Muscle layer of colon (tissue), 2 donors: ENCODE measurements around the gene FAF1.
A peak's percentile ranks its signal among the peaks of the same experiment; 100 is the strongest.
"Not testable (repeated sequence)": the region's sequence is repeated elsewhere in the genome, so short reads cannot be mapped to it uniquely, and the experiment has no call there.

Experiments
- H3K27ac ChIP-seq: one replicate; pipeline ENCODE4 v1.7.0; 2013; ENCODE audit warnings: low read depth, mild to moderate bottlenecking, low read length, moderate library complexity
- H3K27me3 ChIP-seq, 2 donors: one replicate each; pipeline ENCODE4 v1.7.0; 2013; ENCODE audit warnings: low read length in 2 of 2, mild to moderate bottlenecking in 2 of 2; ENCODE audit not compliant: insufficient read depth in 2 of 2, control insufficient read depth in 1 of 2
- H3K36me3 ChIP-seq: one replicate; pipeline ENCODE4 v1.7.0; 2013; ENCODE audit warnings: mild to moderate bottlenecking, low read length; ENCODE audit not compliant: insufficient read depth
- H3K4me1 ChIP-seq: one replicate; pipeline ENCODE4 v1.7.0; 2013; ENCODE audit warnings: mild to moderate bottlenecking, low read length; ENCODE audit not compliant: insufficient read depth
- H3K4me3 ChIP-seq, 2 donors: one replicate each; pipeline ENCODE4 v1.7.0; 2013; ENCODE audit warnings: low read length in 2 of 2, low read depth in 1 of 2, mild to moderate bottlenecking in 1 of 2, moderate library complexity in 1 of 2
- H3K9ac ChIP-seq: one replicate; pipeline ENCODE4 v1.7.0; 2013; ENCODE audit warnings: low read length
- H3K9me3 ChIP-seq: one replicate; pipeline ENCODE4 v1.7.0; 2013; ENCODE audit warnings: mild to moderate bottlenecking, low read length
- donor health status: abdominal sarcoma.
- donor health status: Adenocarcinoma of cecum.

FAF1 gene

GRCh38 chr1:50970509-50970887 lies 10.4 kb upstream of the FAF1 start:
- Histone ChIP-seq H3K4me3 (peak overlapping the region; percentile 94 to 96), H3K9ac (peak overlapping the region; percentile 95), H3K27ac (peak overlapping the region; percentile 98), H3K36me3 (peaks cover 3% of the 10 kb centered on the region), H3K4me1 (peaks cover 5% of the 10 kb centered on the region), H3K27me3 (no peaks in the 10 kb centered on the region), H3K9me3 (no peaks in the 10 kb centered on the region)

- Histone ChIP-seq H3K4me1 (peaks cover 5% of the 10 kb centered on the region), H3K9me3 (no peaks in the 10 kb centered on the region), H3K9ac (peak within 1 kb of the TSS; percentile 95), H3K4me3 (peak within 1 kb of the TSS; percentile 94 to 96), H3K36me3 (peaks cover 3% of the 10 kb centered on the region), H3K27ac (peak within 1 kb of the TSS; percentile 98), H3K27me3 (no peaks in the 10 kb centered on the region)
Observed at GRCh38 chr1:50969611-50970508, 9.8 kb upstream of the FAF1 start, which contains the start of gene CDKN2C. CDKN2C (plus strand) TSS chr1:50970245; CDS start chr1:50970369, 124 bp downstream.

GRCh38 chr1:50968821-50969610 lies 8.9 kb upstream of the FAF1 start:
- peaks cover 5% of the 10 kb centered on the region for H3K4me1 ChIP-seq
- H3K4me3 ChIP-seq = peak overlapping the region; percentile 94 to 96
- H3K27ac ChIP-seq = peak overlapping the region; percentile 98
- H3K27me3 ChIP-seq = no peaks in the 10 kb centered on the region
- no peaks in the 10 kb centered on the region for H3K9me3 ChIP-seq
- H3K36me3 ChIP-seq = peaks cover 3% of the 10 kb centered on the region
- H3K9ac ChIP-seq = peak overlapping the region; percentile 95

- Histone ChIP-seq H3K27me3 (no peaks in the 10 kb centered on the region), H3K4me3 (peak overlapping the region; percentile 94 to 96), H3K9ac (peak overlapping the region; percentile 95), H3K9me3 (no peaks in the 10 kb centered on the region), H3K4me1 (peaks cover 5% of the 10 kb centered on the region), H3K36me3 (no peaks in the 10 kb centered on the region), H3K27ac (peak overlapping the region; percentile 98)
Observed at GRCh38 chr1:50968158-50968820, 8.2 kb upstream of the FAF1 start.

- H3K36me3 ChIP-seq = no peaks in the 10 kb centered on the region
- H3K27me3 ChIP-seq = no peaks in the 10 kb centered on the region
- peak overlapping the region; percentile 94 to 96 for H3K4me3 ChIP-seq
- peak overlapping the region; percentile 98 for H3K27ac ChIP-seq
- H3K9me3 ChIP-seq = no peaks in the 10 kb centered on the region
- peak overlapping the region; percentile 95 for H3K9ac ChIP-seq
- H3K4me1 ChIP-seq = peaks cover 5% of the 10 kb centered on the region
Observed at GRCh38 chr1:50967416-50968157, 7.5 kb upstream of the FAF1 start.

GRCh38 chr1:50966991-50967390 lies 6.9 kb upstream of the FAF1 start:
- Histone ChIP-seq H3K36me3 (no peaks in the 10 kb centered on the region), H3K9ac (peak overlapping the region; percentile 11), H3K27me3 (no peaks in the 10 kb centered on the region), H3K4me1 (peaks cover 5% of the 10 kb centered on the region), H3K9me3 (no peaks in the 10 kb centered on the region), H3K27ac (peak overlapping the region; percentile 98), H3K4me3 (peak overlapping the region in 1 of 2 donors; percentile 96)

GRCh38 chr1:50964863-50965262 lies 4.8 kb upstream of the FAF1 start:
- H3K4me1 ChIP-seq = no peaks in the 10 kb centered on the region
- H3K36me3 ChIP-seq = no peaks in the 10 kb centered on the region
- H3K27me3 ChIP-seq = no peaks in the 10 kb centered on the region
- no peak overlapping the region for H3K27ac ChIP-seq
- no peaks in the 10 kb centered on the region for H3K9me3 ChIP-seq
- no peak overlapping the region for H3K9ac ChIP-seq
- no peak overlapping the region for H3K4me3 ChIP-seq

GRCh38 chr1:50959303-50959912 lies 659 bp downstream of the FAF1 start:
- H3K4me1 ChIP-seq = peaks cover 6% of the 10 kb centered on the region
- peak overlapping the region; percentile 12 for H3K27ac ChIP-seq
- H3K4me3 ChIP-seq = peak overlapping the region; percentile 53 to 84
- H3K9ac ChIP-seq = peak overlapping the region; percentile 30
- no peaks in the 10 kb centered on the region for H3K36me3 ChIP-seq
- H3K9me3 ChIP-seq = no peaks in the 10 kb centered on the region
- no peaks in the 10 kb centered on the region for H3K27me3 ChIP-seq

GRCh38 chr1:50955116-50955515 lies 5.0 kb downstream of the FAF1 start:
- Histone ChIP-seq H3K4me1 (peaks cover 6% of the 10 kb centered on the region), H3K4me3 (no peak overlapping the region)

GRCh38 chr1:50952566-50952965 lies 7.5 kb downstream of the FAF1 start:
- not testable (repeated sequence) for H3K9ac ChIP-seq, H3K27me3 ChIP-seq, H3K9me3 ChIP-seq, H3K27ac ChIP-seq, H3K4me1 ChIP-seq, H3K4me3 ChIP-seq, H3K36me3 ChIP-seq

More at GRCh38 chr1:50955116-50955515, 5.0 kb downstream of the FAF1 start:
- no peak overlapping the region for H3K27ac ChIP-seq
- H3K9me3 ChIP-seq = no peaks in the 10 kb centered on the region
- no peaks in the 10 kb centered on the region for H3K36me3 ChIP-seq
- H3K27me3 ChIP-seq = no peaks in the 10 kb centered on the region
- no peak overlapping the region for H3K9ac ChIP-seq
